Hepatocyte (in vitro differentiated cells): ENCODE results near the gene TCN1. TPM values are rescaled to one million over a fixed set of nuclear protein-coding genes. Genes with fewer than 3 reads are reported as not detected.

Experiments used
- DNase-seq: peaks from one replicate; pipeline ENCODE4 v3.0.0-alpha.2; 2016; ENCODE audit warnings: low spot score
- H2AFZ ChIP-seq: fragments of 200-600 bp; sonication (generic); 2 replicates; pipeline ENCODE4 v1.6.0; 2016; ENCODE audit warnings: antibody characterized with exemption, mild to moderate bottlenecking
- H3K27ac ChIP-seq: fragments of 200-600 bp; sonication (generic); 2 replicates; pipeline ENCODE4 v1.5.1; 2016; ENCODE audit warnings: mild to moderate bottlenecking
- H3K27me3 ChIP-seq: fragments of 200-600 bp; sonication (generic); 2 replicates; pipeline ENCODE4 v1.6.1; 2016
- H3K36me3 ChIP-seq: fragments of 200-600 bp; sonication (generic); replicated peaks from 2 replicates; pipeline ENCODE4 v1.5.1; 2016; ENCODE audit warnings: low read depth; ENCODE audit not compliant: insufficient read depth
- H3K4me1 ChIP-seq: fragments of 200-600 bp; sonication (generic); 2 replicates; pipeline ENCODE4 v1.5.1; 2016; ENCODE audit warnings: mild to moderate bottlenecking, moderate library complexity; ENCODE audit not compliant: insufficient read depth
- H3K4me2 ChIP-seq: fragments of 200-600 bp; sonication (generic); 2 replicates; pipeline ENCODE4 v1.6.0; 2016
- H3K4me3 ChIP-seq: fragments of 200-600 bp; sonication (generic); 2 replicates; pipeline ENCODE4 v1.5.1; 2016; ENCODE audit warnings: mild to moderate bottlenecking
- H3K79me2 ChIP-seq: fragments of 200-600 bp; sonication (generic); 2 replicates; pipeline ENCODE4 v1.6.0; 2017; ENCODE audit warnings: mild to moderate bottlenecking
- H3K9me2 ChIP-seq: fragments of 200-600 bp; sonication (generic); replicated peaks from 2 replicates; pipeline ENCODE4 v1.6.0; 2017; ENCODE audit warnings: mild to moderate bottlenecking; ENCODE audit not compliant: insufficient read depth
- H3K9me3 ChIP-seq: fragments of 200-600 bp; sonication (generic); 2 replicates; pipeline ENCODE4 v1.5.1; 2016; ENCODE audit warnings: low read depth, mild to moderate bottlenecking
- H4K20me1 ChIP-seq: fragments of 200-600 bp; sonication (generic); 2 replicates; pipeline ENCODE4 v1.6.0; 2016; ENCODE audit warnings: mild to moderate bottlenecking; ENCODE audit not compliant: insufficient read depth, poor library complexity, severe bottlenecking
- CTCF ChIP-seq: fragments of 200-600 bp; sonication (generic); IDR thresholded peaks from 2 replicates; pipeline ENCODE4 v1.5.1; 2016; ENCODE audit warnings: antibody characterized with exemption, mild to moderate bottlenecking; ENCODE audit not compliant: poor library complexity
- EZH2 ChIP-seq: fragments of 200-600 bp; sonication (generic); IDR thresholded peaks from 2 replicates; pipeline ENCODE4 v1.6.1; 2016; ENCODE audit warnings: antibody characterized with exemption, mild to moderate bottlenecking, borderline replicate concordance
- EZH2phosphoT487 ChIP-seq: fragments of 200-600 bp; sonication (generic); IDR thresholded peaks from one replicate; pipeline ENCODE4 v1.6.1; 2018; ENCODE audit warnings: antibody characterized with exemption, mild to moderate bottlenecking, low read depth, moderate library complexity; ENCODE audit not compliant: unreplicated experiment, severe bottlenecking
- WGBS: methylation state at CpG from one replicate; pipeline ENCODE4 v1.1.6; 2016; ENCODE audit warnings: low lambda C conversion rate; ENCODE audit errors: missing lambda C conversion rate; 5-methylcytosine and 5-hydroxymethylcytosine counted together
- polyA plus RNA-seq: library from polyadenylated mRNA; unstranded; fragments of >200 nt; fragmentation: Nextera tagmentation; extraction: Ambion mirVana; gene quantifications from 2 replicates; pipeline ENCODE4 v1.2.1, GENCODE V29; 2016
- total RNA-seq: library from RNA; depleted of rRNA; stranded (reverse); fragments of >200 nt; gene quantifications from 2 replicates; pipeline ENCODE4 v1.2.3, GENCODE V29; 2014

Gene TCN1
- total and polyA plus RNA-seq, 2 experiments from 2014 or later, result 28.2 to 35.6 TPM

DNA sequence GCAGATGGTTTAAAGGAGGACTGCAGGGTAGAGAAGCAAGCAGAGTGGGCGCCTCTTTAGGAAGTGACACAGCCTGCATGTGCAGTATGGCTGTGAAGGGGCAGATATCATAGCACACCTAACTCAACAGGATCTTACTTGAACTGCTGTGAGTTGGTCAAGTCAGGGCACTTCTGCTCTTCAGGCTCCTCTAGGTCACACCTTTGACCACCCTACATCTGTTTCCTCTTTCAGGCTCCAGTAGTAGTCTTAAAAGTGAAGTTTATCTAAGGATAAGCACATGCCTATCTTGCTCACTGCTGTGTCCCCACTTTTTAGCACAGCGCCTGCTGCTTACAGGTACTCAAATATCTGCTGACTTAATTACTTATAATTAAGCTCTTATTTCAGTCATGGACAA lies 62.2 kb downstream of the TCN1 start:
- H3K4me2 ChIP-seq, result no peak overlapping the region
- no peaks in the 10 kb centered on the region for H3K9me2 ChIP-seq
- H3K27ac ChIP-seq, result no peak overlapping the region
- DNase-seq, result no peak
- H3K36me3 ChIP-seq, result no peaks in the 10 kb centered on the region
- H3K79me2 ChIP-seq, result peaks cover 7% of the 10 kb centered on the region
- no peaks in the 10 kb centered on the region for H4K20me1 ChIP-seq
- no peak for TF ChIP-seq EZH2
- no peak for TF ChIP-seq CTCF
- no peak for TF ChIP-seq EZH2phosphoT487
- H3K27me3 ChIP-seq, result no peaks in the 10 kb centered on the region
- H3K4me3 ChIP-seq, result no peak overlapping the region
- no peak overlapping the region for H2AFZ ChIP-seq
- H3K9me3 ChIP-seq, result no peaks in the 10 kb centered on the region
- peaks cover 12% of the 10 kb centered on the region for H3K4me1 ChIP-seq
- 94% methylated on average over 2 of the region's 2 CpGs for WGBS

Other genes with a start within 250 kb of the TCN1 start
- 19.7 and 21.6 TPM in 2 replicates for gene PATL1, start 197.4 kb downstream of the TCN1 start, total RNA-seq
- gene PATL1, start 197.4 kb downstream of the TCN1 start, polyA plus RNA-seq, result 17.1 and 19.9 TPM in 2 replicates
- gene OR10V1, start 152.6 kb downstream of the TCN1 start, total RNA-seq, result not detected in 2 replicates
- not detected in 2 replicates for gene OR10V1, start 152.6 kb downstream of the TCN1 start, polyA plus RNA-seq
- gene STX3, start 111.1 kb downstream of the TCN1 start, total RNA-seq, result 140 and 153 TPM in 2 replicates
- 65.3 and 73.1 TPM in 2 replicates for gene STX3, start 111.1 kb downstream of the TCN1 start, polyA plus RNA-seq
- gene MRPL16, start 55.7 kb downstream of the TCN1 start, total RNA-seq, result 37.3 and 51.3 TPM in 2 replicates
- 59.3 and 62.0 TPM in 2 replicates for gene MRPL16, start 55.7 kb downstream of the TCN1 start, polyA plus RNA-seq
- 60.8 and 83.0 TPM in 2 replicates for gene CBLIF, start 21.0 kb downstream of the TCN1 start, total RNA-seq
- gene CBLIF, start 21.0 kb downstream of the TCN1 start, polyA plus RNA-seq, result 45.2 and 46.7 TPM in 2 replicates
- gene OOSP3, start 12.3 kb upstream of the TCN1 start, total RNA-seq, result not detected in 2 replicates
- gene OOSP3, start 12.3 kb upstream of the TCN1 start, polyA plus RNA-seq, result 0.24 TPM in 1 of 2 replicates, not detected in the other
- not detected in 2 replicates for gene OOSP1, start 71.9 kb upstream of the TCN1 start, total RNA-seq
- not detected in 2 replicates for gene OOSP1, start 71.9 kb upstream of the TCN1 start, polyA plus RNA-seq
- not detected in 2 replicates for gene OOSP4A, start 97.5 kb upstream of the TCN1 start, total RNA-seq
- gene OOSP4A, start 97.5 kb upstream of the TCN1 start, polyA plus RNA-seq, result not detected in 2 replicates
- not detected in 2 replicates for gene OOSP4B, start 150.7 kb upstream of the TCN1 start, total RNA-seq
- gene OOSP4B, start 150.7 kb upstream of the TCN1 start, polyA plus RNA-seq, result not detected in 2 replicates
- not detected in 2 replicates for gene OOSP2, start 173.9 kb upstream of the TCN1 start, total RNA-seq
- not detected in 2 replicates for gene OOSP2, start 173.9 kb upstream of the TCN1 start, polyA plus RNA-seq
- not detected in 2 replicates for gene MS4A3, start 190.2 kb upstream of the TCN1 start, total RNA-seq
- gene MS4A3, start 190.2 kb upstream of the TCN1 start, polyA plus RNA-seq, result not detected in 2 replicates
- not detected in 2 replicates for gene MS4A2, start 222.2 kb upstream of the TCN1 start, total RNA-seq
- gene MS4A2, start 222.2 kb upstream of the TCN1 start, polyA plus RNA-seq, result not detected in 2 replicates